ENCODE data around the gene SLC24A3.

The SLC24A3 gene

GRCh38 chr20:19349879-19350278 lies 137.4 kb downstream of the SLC24A3 start:
- DNase-seq: no peak

- no peak for DNase-seq
Observed at GRCh38 chr20:19351542-19351941, 139.1 kb downstream of the SLC24A3 start.

- DNase-seq: no peak
Observed at GRCh38 chr20:19354950-19355349, 142.5 kb downstream of the SLC24A3 start.

- peak; percentile 21 for DNase-seq
Observed at GRCh38 chr20:19361790-19362189, 149.3 kb downstream of the SLC24A3 start.

- DNase-seq: no peak
Observed at GRCh38 chr20:19363476-19363875, 151.0 kb downstream of the SLC24A3 start.

GRCh38 chr20:19367591-19367990 lies 155.1 kb downstream of the SLC24A3 start:
- no peak for DNase-seq

GRCh38 chr20:19368351-19368750 lies 155.9 kb downstream of the SLC24A3 start:
- DNase-seq: no peak

GRCh38 chr20:19370076-19371075 lies 157.9 kb downstream of the SLC24A3 start:
- no peak for DNase-seq

- no peak for DNase-seq
Observed at GRCh38 chr20:19371112-19371511, 158.7 kb downstream of the SLC24A3 start.

GRCh38 chr20:19374216-19374615 lies 161.8 kb downstream of the SLC24A3 start:
- no peak for DNase-seq

GRCh38 chr20:19375395-19375794 lies 163.0 kb downstream of the SLC24A3 start:
- DNase-seq: no peak

GRCh38 chr20:19375801-19376200 lies 163.4 kb downstream of the SLC24A3 start:
- DNase-seq: no peak

GRCh38 chr20:19376451-19377229 lies 164.2 kb downstream of the SLC24A3 start:
- DNase-seq: peak; percentile 89

GRCh38 chr20:19378058-19378457 lies 165.6 kb downstream of the SLC24A3 start:
- DNase-seq: no peak

GRCh38 chr20:19380211-19380610 lies 167.8 kb downstream of the SLC24A3 start:
- DNase-seq: no peak

- DNase-seq: peak; percentile 30
Observed at GRCh38 chr20:19381947-19382346, 169.5 kb downstream of the SLC24A3 start.

- DNase-seq: peak; percentile 56
Observed at GRCh38 chr20:19382386-19383340, 170.2 kb downstream of the SLC24A3 start.

- no peak for DNase-seq
Observed at GRCh38 chr20:19384940-19385339, 172.5 kb downstream of the SLC24A3 start.

GRCh38 chr20:19387251-19387650 lies 174.8 kb downstream of the SLC24A3 start:
- no peak for DNase-seq

GRCh38 chr20:19392344-19393130 lies 180.1 kb downstream of the SLC24A3 start:
- no peak for DNase-seq

GRCh38 chr20:19396460-19397081 lies 184.1 kb downstream of the SLC24A3 start:
- DNase-seq: peak; percentile 24

Data from eye (tissue), 1 donor.